EH (cell line): ENCODE measurements around the gene AHRR.
A peak's percentile ranks its signal among the peaks of the same experiment; 100 is the strongest.
"Not testable (repeated sequence)": the region's sequence is repeated elsewhere in the genome, so short reads cannot be mapped to it uniquely, and the experiment has no call there.

Source experiments
- DNase-seq: peaks from one replicate; pipeline ENCODE4 v3.0.0-alpha.2; 2015; ENCODE audit warnings: low read depth

AHRR gene

DNA sequence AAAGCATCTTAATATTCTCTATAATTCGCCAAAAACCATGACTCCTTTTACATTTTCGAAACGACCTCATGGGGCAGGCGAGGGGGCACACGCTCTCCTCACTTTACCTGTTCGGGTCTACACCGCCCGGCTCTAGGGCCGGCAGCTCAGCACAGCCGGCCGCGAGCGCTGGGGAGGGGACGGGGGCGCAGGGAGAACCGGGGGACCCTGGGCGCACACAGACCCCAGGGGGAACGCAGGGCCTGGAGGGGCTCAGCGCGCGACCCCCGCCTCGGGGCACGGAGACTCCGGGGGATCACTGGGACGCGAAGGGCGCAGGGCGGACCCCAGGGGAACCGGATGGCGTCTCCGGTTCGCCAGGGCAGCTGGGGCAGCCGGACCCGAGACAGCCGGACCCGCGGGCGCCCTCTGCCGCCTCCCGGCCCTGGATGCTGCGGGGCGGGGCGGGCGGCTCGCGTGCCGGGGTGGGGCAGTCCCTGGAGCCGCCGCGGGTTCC, at the start of gene AHRR:
AHRR (plus strand) TSS at position 485 of the 496 bp plus-strand sequence. CDS start 22,189 bp downstream, outside the sequence.
- DNase-seq, result peak; percentile 83

DNA sequence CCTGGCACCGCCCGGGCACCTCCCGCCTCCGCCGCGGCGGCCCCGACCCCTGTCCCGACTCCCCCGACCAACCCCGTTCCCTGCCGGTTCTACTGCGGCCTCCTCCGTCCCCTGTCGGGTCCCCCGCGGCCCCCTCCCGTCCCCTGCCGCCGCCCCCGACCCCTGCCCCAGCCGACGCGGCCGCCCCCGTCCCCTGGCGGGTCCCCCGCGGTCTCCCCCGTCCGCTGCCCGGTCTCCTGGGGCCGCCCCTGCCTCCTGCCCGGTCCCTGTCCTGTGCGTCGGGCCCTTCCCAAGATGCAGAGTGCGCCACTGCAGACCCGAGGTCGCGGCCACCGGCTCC, 49.7 kb upstream of the AHRR start:
- DNase-seq, result not testable (repeated sequence)

- not testable (repeated sequence) for DNase-seq
These were observed 48.4 kb upstream of the AHRR start for GRCh38 chr5:273091-273490.

DNA sequence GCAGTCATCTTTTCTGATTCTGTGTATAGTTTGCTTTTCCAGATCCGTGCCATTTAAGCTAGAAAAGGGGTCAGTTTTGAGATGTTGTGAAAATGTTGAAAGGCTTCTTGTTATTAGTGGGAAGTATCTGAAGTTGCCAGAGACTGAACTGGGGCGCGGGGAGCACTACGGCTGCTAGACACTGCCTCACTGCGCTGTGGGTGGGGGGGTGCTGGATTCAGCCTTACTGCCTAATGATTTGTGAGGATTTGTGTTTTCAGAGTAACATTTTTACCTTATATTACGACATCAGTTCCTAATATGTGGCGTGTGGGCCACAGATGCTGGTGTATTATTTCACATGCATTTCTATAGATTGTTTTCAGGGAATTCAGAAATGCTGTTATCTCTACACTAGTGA, 48.0 kb upstream of the AHRR start:
- DNase-seq, result not testable (repeated sequence)

- not testable (repeated sequence) for DNase-seq
These were observed 47.2 kb upstream of the AHRR start for GRCh38 chr5:274346-274745.

DNA sequence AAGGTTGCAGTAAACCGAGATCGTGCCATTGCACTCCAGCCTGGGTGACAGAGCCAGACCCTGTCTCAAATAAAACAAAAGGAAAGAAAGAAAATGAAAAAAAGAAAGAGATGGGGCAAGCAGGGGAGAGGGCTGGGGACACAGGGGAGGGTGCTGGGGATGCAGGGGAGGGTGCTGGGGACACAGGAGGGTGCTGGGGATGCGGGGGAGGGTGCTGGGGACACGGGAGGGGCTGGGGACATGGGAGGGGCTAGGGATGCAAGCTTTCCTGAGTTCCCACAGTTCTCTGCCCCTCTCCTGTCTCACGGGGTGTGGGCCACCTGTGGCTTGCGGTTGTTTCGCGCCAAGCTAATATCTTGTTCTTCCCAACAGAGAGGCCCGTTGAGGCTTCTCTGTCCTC, 42.9 kb upstream of the AHRR start:
- no peak for DNase-seq

GRCh38 chr5:279051-279665, 42.4 kb upstream of the AHRR start:
- DNase-seq, result not testable (repeated sequence)

- no peak for DNase-seq
These were observed 35.4 kb upstream of the AHRR start for GRCh38 chr5:285991-286557.

DNA sequence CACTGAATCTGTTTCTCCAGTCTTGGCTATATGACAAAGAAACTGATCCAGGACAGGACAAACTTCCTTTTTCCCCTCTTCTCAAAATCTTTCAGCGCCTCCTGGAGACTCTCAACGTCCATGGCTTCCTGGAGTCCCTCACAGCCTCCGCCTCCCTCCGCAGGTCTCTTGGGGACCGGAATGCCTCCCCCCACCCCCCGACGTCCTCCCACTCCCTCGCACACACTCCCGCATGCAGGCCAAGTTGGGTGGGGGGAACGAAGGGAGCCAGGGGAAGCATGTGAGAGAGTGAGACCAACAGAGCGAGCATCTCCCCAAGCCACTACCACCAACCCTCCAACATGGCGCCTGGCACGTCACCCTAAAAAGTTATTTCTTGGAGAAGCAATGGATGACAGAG, 31.3 kb upstream of the AHRR start:
- DNase-seq, result not testable (repeated sequence)

DNA sequence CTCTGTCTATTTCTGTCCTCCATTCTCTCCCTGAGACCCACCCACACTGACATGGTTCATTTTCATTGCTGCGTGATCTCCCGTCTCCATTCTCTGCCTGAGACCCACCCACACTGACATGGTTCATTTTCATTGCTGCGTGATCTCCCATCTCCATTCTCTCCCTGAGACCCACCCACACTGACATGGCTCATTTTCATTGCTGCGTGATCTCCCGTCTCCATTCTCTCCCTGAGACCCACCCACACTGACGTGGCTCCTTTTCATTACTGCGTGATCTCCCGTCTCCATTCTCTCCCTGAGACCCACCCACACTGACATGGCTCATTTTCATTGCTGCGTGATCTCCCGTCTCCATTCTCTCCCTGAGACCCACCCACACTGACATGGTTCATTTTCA, 30.2 kb upstream of the AHRR start:
- not testable (repeated sequence) for DNase-seq

- not testable (repeated sequence) for DNase-seq
These were observed 26.7 kb upstream of the AHRR start for GRCh38 chr5:294788-295187.

GRCh38 chr5:296207-296606, 25.3 kb upstream of the AHRR start:
- not testable (repeated sequence) for DNase-seq

- peak; percentile 73 for DNase-seq
These were observed 24.6 kb upstream of the AHRR start for GRCh38 chr5:296954-297353.

DNA sequence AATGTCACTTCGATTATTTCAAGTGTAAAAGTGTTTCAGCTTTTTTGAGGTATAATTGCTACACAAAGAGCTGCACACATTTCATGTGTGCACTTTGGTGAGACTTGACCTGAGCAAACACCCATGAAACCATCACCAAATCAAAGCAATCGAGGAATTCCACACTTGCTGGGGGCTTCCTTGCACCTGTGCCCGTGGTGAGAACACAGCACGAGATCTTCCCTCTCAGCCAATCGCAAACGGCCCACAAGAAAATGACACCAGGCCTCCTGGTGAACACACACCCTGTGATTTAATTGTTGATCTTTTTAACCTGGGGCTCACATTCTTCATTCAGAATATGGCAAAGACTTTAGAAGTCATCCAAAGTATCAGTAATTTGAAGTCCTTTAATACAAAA, 24.1 kb upstream of the AHRR start:
- not testable (repeated sequence) for DNase-seq

DNA sequence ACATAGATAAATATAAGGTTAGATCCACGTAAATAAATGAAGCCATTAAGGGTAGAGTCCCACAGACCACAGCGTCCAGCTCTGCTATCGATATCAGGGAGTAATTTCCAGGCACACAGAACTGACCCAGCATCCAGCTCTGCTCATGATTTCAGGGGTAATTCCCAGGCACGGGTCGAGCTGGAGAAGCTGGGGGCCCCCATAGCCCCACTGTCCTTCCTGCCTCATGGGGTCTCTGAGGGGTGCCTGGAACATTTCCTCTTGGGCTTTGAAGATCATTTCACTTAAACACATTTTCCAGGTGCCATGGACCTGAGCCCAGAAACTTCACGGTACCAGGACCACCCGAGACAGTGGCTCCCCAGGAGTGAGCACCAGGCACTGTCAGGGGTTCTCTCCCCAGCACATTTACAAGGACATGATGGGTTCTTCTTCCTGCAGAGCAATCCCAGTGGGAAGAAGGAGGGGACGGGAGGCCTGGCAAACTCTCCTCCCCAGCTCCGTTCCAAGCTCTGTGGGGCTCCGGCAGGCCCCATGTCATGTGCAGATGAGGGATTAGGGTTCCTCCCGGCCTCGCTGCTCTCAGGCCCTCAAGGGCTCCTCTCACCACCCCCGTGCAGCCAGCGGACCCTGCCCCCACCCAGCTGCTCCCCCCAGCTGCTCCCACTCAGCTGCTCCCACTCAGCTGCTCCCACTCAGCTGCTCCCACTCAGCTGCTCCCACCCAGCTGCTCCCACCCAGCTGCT, 23.4 kb upstream of the AHRR start:
- not testable (repeated sequence) for DNase-seq

DNA sequence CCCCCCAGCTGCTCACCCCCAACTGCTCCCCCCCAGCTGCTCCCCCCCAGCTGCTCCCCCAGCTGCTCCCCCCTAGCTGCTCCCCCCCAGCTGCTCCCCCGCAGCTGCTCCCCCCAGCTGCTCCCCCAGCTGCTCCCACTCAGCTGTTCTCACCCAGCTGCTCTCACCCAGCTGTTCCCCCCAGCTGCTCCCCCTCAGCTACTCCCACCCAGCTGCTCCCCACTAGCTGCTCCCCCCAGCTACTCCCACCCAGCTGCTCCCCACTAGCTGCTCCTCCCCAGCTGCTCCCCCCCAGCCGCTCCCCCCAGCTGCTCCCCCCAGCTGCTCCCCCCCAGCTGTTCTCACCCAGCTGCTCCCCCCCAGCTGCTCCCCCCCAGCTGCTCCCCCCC, 22.8 kb upstream of the AHRR start:
- DNase-seq, result no peak

DNA sequence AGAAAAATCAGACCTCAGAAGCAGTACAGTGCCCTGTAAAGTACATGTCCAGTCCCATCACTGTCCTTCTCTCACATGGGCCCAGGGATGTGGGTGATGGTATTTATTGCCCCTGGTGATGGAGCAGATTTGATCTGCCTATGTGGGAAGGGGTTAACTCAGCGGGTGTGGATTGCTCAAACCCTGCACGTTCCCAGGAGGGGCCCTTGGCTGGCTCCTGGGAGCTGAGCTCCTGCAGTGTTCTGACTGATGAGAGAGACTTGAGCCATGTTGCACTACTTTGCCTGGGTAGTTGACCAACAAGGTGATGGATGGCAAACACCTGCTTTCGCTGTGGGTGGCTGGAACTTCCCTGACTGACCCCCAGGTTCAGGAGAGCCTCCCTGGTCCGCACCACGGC, 21.6 kb upstream of the AHRR start:
- not testable (repeated sequence) for DNase-seq

GRCh38 chr5:300691-301435, 20.7 kb upstream of the AHRR start:
- DNase-seq, result not testable (repeated sequence)

- not testable (repeated sequence) for DNase-seq
These were observed 19.1 kb upstream of the AHRR start for GRCh38 chr5:302416-302815.

GRCh38 chr5:302966-303365, 18.5 kb upstream of the AHRR start:
- no peak for DNase-seq

- DNase-seq, result not testable (repeated sequence)
These were observed 17.8 kb upstream of the AHRR start for GRCh38 chr5:303741-304140.

GRCh38 chr5:305050-305449, 16.5 kb upstream of the AHRR start:
- no peak for DNase-seq

GRCh38 chr5:305459-305858, 16.1 kb upstream of the AHRR start:
- no peak for DNase-seq
